Liver (tissue), 3 donors: ENCODE measurements around the gene FTO.

Experiments used
- CTCF ChIP-seq: fragments of 150-350 bp; IDR thresholded peaks from 2 replicates; pipeline ENCODE4 v1.5.1; 2017; ENCODE audit warnings: improper control_type of control experiment, low read depth, low read length; ENCODE audit not compliant: missing input control
- MAX ChIP-seq: IDR thresholded peaks from 2 replicates; pipeline ENCODE4 v1.6.1; 2016; ENCODE audit warnings: antibody characterized with exemption
- REST ChIP-seq: IDR thresholded peaks from 2 replicates; pipeline ENCODE4 v1.6.1; 2016; ENCODE audit warnings: antibody characterized with exemption, mild to moderate bottlenecking
- TAF1 ChIP-seq: conservative IDR thresholded peaks from 2 replicates; pipeline ENCODE4 v1.6.1; 2016; ENCODE audit warnings: antibody characterized with exemption, mild to moderate bottlenecking
- donor health status: healthy.
- donor health status: healthy.

GRCh38 chr16:53805752-53806151, 101.8 kb downstream of the FTO start:
- TF ChIP-seq CTCF: no peak
- TF ChIP-seq MAX: no peak
- TF ChIP-seq REST: no peak
- no peak for TF ChIP-seq TAF1
